GM18870 (cell line): ENCODE measurements around the gene KIF23.
"Not testable (repeated sequence)": the region's sequence is repeated elsewhere in the genome, so short reads cannot be mapped to it uniquely, and the experiment has no call there.

Experiments used
- ATAC-seq: cut with Tn5 transposase; IDR thresholded peaks from one replicate; pipeline ENCODE4 v1.9.1; 2021; ENCODE audit warnings: moderate library complexity; ENCODE audit not compliant: unreplicated experiment

KIF23 gene

DNA sequence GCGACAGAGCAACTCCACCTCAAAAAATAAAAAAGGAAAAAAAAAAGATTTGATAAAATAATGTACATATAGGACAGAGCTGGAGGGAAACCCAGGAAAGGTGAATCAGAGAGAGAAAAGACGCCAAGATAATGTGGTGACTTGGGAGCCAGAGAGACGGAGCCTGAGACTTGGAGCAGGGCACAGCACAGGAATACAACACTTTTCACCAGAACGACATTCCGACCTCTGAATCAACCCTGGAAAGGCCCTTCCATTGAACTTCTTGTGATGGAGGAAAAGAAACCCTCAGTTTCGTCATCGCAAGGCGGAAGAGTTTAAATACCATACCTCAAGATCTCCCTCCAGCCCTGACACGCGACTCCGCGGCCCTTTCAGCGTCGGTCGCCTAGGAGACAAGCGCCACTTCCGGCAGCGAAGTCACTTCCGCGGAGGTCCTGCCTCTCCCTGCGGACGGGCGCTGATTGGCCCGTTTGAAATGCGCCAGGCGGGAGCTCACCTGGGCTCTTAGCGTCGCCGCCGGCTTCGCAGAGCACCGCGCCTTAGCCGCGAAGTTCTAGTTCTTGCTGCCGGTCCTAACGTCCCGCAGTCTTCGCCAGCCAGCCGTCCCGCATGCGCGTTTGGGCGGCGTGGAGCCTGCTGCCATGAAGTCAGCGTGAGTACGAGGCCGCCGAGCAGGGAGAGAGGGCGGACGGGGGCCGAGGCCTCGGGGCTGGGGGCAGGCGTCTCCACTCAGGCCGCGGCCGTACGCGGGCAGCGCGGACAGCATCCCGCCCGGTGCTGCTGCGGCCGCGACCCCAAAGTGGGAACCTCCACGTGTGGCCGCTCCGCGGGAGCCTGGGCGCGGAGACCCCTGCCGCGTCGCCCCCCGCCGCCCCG lies at the start of gene KIF23:
Gene KIF23, plus strand, starts transcription at position 528 of the 879 bp plus-strand sequence. Its CDS starts 117 bp downstream, at position 645.
- ATAC-seq = peak; percentile 85

GRCh38 chr15:69367236-69367635 lies 46.9 kb upstream of the KIF23 start:
- ATAC-seq = no peak

- no peak for ATAC-seq
These were observed 44.5 kb upstream of the KIF23 start for GRCh38 chr15:69369631-69370030.

DNA sequence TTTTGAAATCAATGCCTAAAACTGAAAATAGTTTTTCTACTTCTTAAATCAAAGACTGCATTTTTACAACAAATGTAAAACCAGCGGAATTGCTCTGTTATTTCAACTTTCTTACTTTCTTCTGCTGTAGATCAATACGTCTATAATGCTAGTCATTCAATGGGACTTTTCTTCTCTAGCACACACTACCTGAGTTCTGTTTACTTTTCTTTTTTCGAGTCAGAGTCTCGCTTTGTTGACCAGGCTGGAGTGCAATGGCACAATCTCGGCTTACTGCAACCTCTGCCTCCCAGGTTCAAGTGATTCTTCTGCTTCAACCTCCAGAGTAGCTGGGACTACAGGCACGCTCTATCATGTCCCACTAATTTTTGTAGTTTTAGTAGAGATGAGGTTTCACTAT lies 40.7 kb upstream of the KIF23 start:
- no peak for ATAC-seq

DNA sequence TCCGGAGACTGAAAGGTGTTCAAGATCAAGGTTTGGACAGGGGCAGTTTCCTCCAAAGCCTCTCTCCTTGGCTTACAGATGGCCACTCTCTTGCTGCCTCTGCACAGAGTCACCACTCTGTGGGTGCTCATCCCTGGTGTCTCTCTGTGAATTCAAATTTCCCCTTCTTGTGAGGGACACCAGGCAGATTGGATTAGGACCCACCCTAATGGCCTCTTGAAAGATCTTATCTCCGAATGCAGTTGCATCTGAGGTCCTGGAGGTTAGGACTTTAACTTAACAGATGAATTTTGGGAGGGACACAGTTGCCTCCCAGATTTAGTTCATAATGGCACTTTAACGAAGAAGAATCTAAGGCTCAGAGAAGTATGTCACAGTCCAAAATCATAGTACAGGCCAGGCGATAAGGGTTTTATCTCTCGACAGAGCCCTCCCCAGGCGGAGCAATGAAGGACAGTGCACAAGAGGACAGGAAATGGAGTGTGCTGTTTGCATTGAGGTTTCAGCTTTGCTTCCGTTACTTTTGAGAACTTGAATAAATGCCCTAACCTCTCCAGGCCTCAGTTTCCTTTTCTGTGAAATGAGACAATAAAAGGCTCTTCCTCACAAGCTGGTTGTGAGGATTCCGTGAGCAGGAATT lies 38.9 kb upstream of the KIF23 start:
- ATAC-seq = no peak

DNA sequence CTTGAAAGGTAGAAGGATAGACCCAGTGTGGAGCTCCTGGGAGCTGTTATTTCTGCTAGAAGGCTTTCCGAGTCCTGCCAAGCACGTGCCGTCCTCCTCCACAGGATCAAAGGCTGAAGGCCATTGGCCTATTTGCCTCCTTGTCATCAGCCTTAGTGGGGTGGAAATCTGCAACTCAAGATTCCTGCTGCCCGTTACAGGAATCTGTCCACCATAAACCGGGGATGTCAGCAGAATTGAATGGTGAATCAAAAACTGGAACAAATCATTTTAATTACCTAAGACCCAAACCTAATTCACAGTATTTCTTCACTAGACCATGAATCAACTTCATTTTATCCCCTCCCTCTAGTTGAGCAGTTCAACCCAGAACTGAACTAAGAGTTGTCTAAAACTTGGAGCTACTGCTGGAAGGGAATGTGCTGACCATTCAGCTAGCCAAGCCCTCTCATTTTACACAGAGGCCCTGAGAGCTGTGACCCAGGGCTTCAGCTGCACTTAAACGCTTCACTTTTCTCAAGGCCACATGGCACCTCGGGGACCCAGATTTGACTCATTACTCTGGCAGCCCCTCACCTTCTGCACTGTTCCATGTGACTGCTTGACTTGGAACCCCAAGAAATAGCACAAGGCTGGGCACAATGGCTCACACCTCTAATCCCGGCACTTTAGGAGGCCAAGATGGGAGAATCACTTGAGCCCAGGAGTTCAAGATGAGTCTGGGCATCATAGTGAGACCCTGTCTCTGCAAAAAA lies 36.8 kb upstream of the KIF23 start:
- ATAC-seq = no peak

DNA sequence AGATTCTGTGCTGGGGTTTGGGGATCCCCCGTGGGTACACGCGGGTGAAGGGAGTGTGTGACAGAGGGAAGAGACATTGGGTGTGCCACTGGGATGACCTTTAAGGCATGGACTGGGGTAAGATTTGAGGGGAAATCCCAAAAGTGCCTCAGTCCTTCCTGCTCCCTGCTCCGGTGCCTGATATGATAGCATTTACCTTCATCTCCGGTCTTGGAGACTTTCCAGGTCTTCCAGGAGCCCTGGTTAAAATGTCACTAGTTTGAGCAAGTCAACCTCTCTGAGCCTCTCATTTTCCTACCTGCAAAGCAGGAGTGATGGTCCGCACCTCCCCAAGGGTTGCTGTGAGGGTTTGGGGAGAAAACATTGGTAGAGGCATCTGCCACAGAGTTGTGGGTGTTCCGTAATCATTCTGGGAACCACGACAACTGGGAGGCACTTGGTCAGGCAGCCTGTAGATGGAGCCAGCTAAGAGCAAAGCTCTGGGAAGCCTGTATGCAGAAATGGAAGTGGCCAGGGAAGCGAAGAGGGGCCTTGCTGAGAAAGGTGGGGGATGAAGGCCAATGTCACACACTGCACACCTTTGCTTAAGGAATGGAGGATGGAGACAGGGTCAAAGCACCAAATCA lies 33.9 kb upstream of the KIF23 start:
- no peak for ATAC-seq

DNA sequence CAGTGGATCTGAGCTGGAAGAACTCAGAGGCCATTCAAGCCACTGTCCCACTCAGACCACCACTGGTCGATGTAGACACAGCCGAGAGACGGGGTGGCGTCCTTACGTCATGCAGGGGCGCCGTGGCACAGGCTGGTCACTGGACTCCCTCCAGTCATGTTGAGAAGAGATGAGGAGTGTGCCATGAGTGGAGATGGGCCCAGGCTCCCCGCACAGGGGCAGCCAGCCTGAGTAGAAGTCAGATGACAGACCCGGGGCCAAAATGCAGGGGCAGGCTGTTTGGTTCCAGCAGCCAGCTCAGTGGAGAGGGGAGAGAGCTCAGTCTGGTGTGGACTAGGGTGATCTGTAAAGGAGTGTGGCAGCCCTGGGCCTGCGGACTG lies 33.4 kb upstream of the KIF23 start:
- no peak for ATAC-seq

GRCh38 chr15:69382176-69382575 lies 32.0 kb upstream of the KIF23 start:
- ATAC-seq = not testable (repeated sequence)

GRCh38 chr15:69384066-69384465 lies 30.1 kb upstream of the KIF23 start:
- not testable (repeated sequence) for ATAC-seq

- no peak for ATAC-seq
These were observed 29.2 kb upstream of the KIF23 start for GRCh38 chr15:69384626-69385598.

DNA sequence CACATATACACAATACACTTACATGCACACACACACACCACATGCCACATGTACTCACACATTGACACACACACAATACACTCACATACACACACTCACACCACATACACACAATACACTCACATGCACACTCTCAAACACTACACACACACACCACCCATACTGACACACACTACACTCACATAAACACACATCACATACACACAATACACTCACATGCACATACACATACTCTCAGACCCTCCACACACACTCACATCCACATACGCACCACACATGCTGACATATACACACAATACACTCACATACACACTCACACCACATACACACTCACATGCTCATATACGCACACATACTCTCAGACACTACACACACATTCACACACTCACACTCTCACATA lies 28.3 kb upstream of the KIF23 start:
- ATAC-seq = no peak

- ATAC-seq = no peak
These were observed 27.9 kb upstream of the KIF23 start for GRCh38 chr15:69386284-69386683.

- ATAC-seq = no peak
These were observed 25.9 kb upstream of the KIF23 start for GRCh38 chr15:69388260-69388705.

DNA sequence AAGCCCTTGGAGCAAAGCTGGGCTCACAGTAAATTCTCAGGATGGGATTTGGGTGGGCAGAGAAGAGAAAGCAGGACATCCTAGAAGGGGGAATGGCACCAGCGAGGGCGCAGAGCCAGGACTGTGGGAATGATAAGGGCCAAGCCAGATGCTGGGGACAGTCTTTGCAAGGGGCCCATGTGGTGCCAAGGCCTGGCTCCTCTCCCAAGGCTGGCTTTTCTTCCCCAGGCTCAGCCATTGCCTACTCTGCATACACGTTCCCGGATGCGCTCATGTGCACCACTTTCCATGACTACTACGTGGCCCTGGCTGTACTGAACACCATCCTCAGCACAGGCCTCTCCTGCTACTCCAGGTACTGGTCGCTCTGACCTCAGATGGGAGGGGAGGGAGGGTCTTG lies 24.7 kb upstream of the KIF23 start:
- no peak for ATAC-seq

DNA sequence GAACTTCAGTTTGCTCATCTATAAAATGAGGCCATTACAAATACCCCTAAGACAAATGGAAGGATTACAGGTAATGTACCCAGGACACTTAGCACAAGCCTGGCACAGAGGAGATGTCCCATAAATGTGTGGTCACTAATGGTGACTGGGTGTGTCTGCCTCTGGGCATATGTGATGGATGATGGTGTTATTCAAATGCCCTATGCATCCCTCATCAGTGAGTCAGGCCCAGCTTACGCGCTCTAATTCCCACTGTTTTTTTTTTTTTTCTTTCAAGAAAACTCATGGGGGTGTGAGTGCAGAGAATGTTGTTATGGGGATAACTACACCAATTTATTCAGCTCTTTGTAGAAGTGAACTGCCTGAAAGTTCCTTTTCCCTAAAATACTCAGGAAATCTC lies 23.6 kb upstream of the KIF23 start:
- ATAC-seq = no peak

GRCh38 chr15:69391046-69391757 lies 22.9 kb upstream of the KIF23 start:
- no peak for ATAC-seq

DNA sequence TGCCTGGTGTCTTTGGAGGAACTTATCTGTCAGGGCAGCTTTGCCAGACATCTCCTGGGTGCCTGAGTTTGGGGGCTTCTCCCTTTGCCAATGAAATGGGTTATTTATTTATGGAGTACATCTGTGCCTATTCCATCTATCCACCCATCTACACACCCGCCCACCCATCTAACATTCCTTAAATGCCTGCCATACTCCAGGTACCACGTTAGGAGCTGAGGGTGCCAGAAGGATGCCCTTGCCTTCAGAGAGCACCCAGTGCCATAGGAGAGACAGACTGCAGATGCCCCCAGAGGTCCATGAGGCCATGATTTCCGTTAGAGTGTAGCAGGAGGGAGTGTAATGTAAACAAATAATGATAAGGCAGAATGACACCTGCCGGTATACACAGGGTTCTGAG lies 21.8 kb upstream of the KIF23 start:
- no peak for ATAC-seq

- ATAC-seq = no peak
These were observed 20.2 kb upstream of the KIF23 start for GRCh38 chr15:69393831-69394491.
